ENCODE measurements around the gene CALR3.
"Not testable (repeated sequence)": the region's sequence is repeated elsewhere in the genome, so short reads cannot be mapped to it uniquely, and the experiment has no call there.

Gene CALR3

GRCh38 chr19:16516923-16517610 lies 21.1 kb upstream of the CALR3 start:
- H3K36me3 ChIP-seq = peaks cover 58 to 100% (median 81%) of the 10 kb centered on the region in 3 donors
- H3K27ac ChIP-seq = no peak overlapping the region
- intact Hi-C loops (cut with DNase I; ENCODE audit: low total_unique reads) = no loop called here
- no peak for TF ChIP-seq CTCF (IDR thresholded peaks at IDR 0.05)
- no peak for DNase-seq
- no peaks in the 10 kb centered on the region for H3K27me3 ChIP-seq
- no peaks in the 10 kb centered on the region for H3K4me1 ChIP-seq
- H3K9me3 ChIP-seq = no peaks in the 10 kb centered on the region
- no peak overlapping the region for H3K4me3 ChIP-seq

- H3K4me1 ChIP-seq = no peaks in the 10 kb centered on the region
- H3K4me3 ChIP-seq = no peak overlapping the region
- DNase-seq = no peak
- H3K27me3 ChIP-seq = no peaks in the 10 kb centered on the region
- no peak overlapping the region for H3K27ac ChIP-seq
- TF ChIP-seq CTCF (IDR thresholded peaks at IDR 0.05) = no peak
- H3K9me3 ChIP-seq = no peaks in the 10 kb centered on the region
- intact Hi-C loops (cut with DNase I; ENCODE audit: low total_unique reads) = no loop called here
- peaks cover 55 to 97% (median 77%) of the 10 kb centered on the region in 3 donors for H3K36me3 ChIP-seq
Measured at GRCh38 chr19:16516381-16516780, 20.4 kb upstream of the CALR3 start.

GRCh38 chr19:16514383-16515019 lies 18.5 kb upstream of the CALR3 start:
- intact Hi-C loops (cut with DNase I; ENCODE audit: low total_unique reads) = no loop called here
- Histone ChIP-seq H3K4me1 (no peaks in the 10 kb centered on the region), H3K36me3 (peaks cover 38 to 92% (median 77%) of the 10 kb centered on the region in 3 donors), H3K9me3 (no peaks in the 10 kb centered on the region), H3K4me3 (no peak overlapping the region), H3K27ac (no peak overlapping the region), H3K27me3 (no peaks in the 10 kb centered on the region)
- DNase-seq = no peak
- no peak for TF ChIP-seq CTCF (IDR thresholded peaks at IDR 0.05)

GRCh38 chr19:16512611-16513010 lies 16.6 kb upstream of the CALR3 start:
- H3K27me3 ChIP-seq; H3K9me3 ChIP-seq; DNase-seq; H3K4me3 ChIP-seq; H3K27ac ChIP-seq; intact Hi-C loops (cut with DNase I; ENCODE audit: low total_unique reads); H3K4me1 ChIP-seq: not testable (repeated sequence)
- H3K36me3 ChIP-seq = peaks cover 19 to 80% (median 64%) of the 10 kb centered on the region in 3 donors

GRCh38 chr19:16509141-16510061 lies 13.4 kb upstream of the CALR3 start:
- peak overlapping the region in 1 of 2 donors; percentile 31 for H3K27ac ChIP-seq
- peak in 1 of 2 donors; percentile 38 for DNase-seq

More at GRCh38 chr19:16509141-16510061, 13.4 kb upstream of the CALR3 start:
- Histone ChIP-seq H3K27me3 (no peaks in the 10 kb centered on the region), H3K4me3 (no peak overlapping the region), H3K9me3 (no peaks in the 10 kb centered on the region), H3K36me3 (peaks cover 10 to 60% (median 53%) of the 10 kb centered on the region in 3 donors), H3K4me1 (no peaks in the 10 kb centered on the region)
- no peak for TF ChIP-seq CTCF (IDR thresholded peaks at IDR 0.05)
- intact Hi-C loops (cut with DNase I; ENCODE audit: low total_unique reads) = no loop called here
